Measurements from ENCODE around the gene MRM2. TPM values are rescaled to one million over a fixed set of nuclear protein-coding genes. Genes with fewer than 3 reads are reported as not detected.

The MRM2 gene
- total RNA-seq, 4 donors from 2014 or later = 2.1 to 29.4 (median 12.8) TPM

- no peak for DNase-seq
- intact Hi-C loops (cut with DNase I; ENCODE audit: low total_unique reads) = no loop called here
- TF ChIP-seq POLR2A (IDR thresholded peaks at IDR 0.05) = no peak
- no peak for TF ChIP-seq CTCF (IDR thresholded peaks at IDR 0.05)
- H3K27ac ChIP-seq = no peak overlapping the region
- H3K9me3 ChIP-seq = no peaks in the 10 kb centered on the region
- H3K36me3 ChIP-seq = no peaks in the 10 kb centered on the region
- H3K4me3 ChIP-seq = no peak overlapping the region
- no peaks in the 10 kb centered on the region for H3K27me3 ChIP-seq
- H3K4me1 ChIP-seq = no peaks in the 10 kb centered on the region
Observed at GRCh38 chr7:2287745-2288144, 45.7 kb upstream of the MRM2 start.

- H3K27me3 ChIP-seq = no peaks in the 10 kb centered on the region
- peaks cover 0 to 5% of the 10 kb centered on the region in 2 donors for H3K4me1 ChIP-seq
- no peaks in the 10 kb centered on the region for H3K36me3 ChIP-seq
- DNase-seq = no peak
- H3K27ac ChIP-seq = no peak overlapping the region
- intact Hi-C loops (cut with DNase I; ENCODE audit: low total_unique reads) = no loop called here
- no peak overlapping the region for H3K4me3 ChIP-seq
- H3K9me3 ChIP-seq = no peaks in the 10 kb centered on the region
- no peak for TF ChIP-seq CTCF (IDR thresholded peaks at IDR 0.05)
- TF ChIP-seq POLR2A (IDR thresholded peaks at IDR 0.05) = no peak
Observed at GRCh38 chr7:2283074-2283473, 41.1 kb upstream of the MRM2 start.

GRCh38 chr7:2282185-2282751 is 40.3 kb upstream of the MRM2 start:
- Histone ChIP-seq H3K4me1 (peaks cover 0 to 5% of the 10 kb centered on the region in 2 donors), H3K36me3 (no peaks in the 10 kb centered on the region), H3K27me3 (no peaks in the 10 kb centered on the region), H3K4me3 (peak overlapping the region in 1 of 2 donors; percentile 9), H3K27ac (peak overlapping the region; percentile 76 to 87), H3K9me3 (no peaks in the 10 kb centered on the region)
- TF ChIP-seq CTCF (IDR thresholded peaks at IDR 0.05) (no peak), POLR2A (IDR thresholded peaks at IDR 0.05) (no peak)
- intact Hi-C loops (cut with DNase I; ENCODE audit: low total_unique reads) = no loop called here
- DNase-seq = no peak

- Histone ChIP-seq H3K36me3 (no peaks in the 10 kb centered on the region), H3K4me1 (peaks cover 0 to 5% of the 10 kb centered on the region in 2 donors), H3K27ac (peak overlapping the region; percentile 76 to 87), H3K27me3 (no peaks in the 10 kb centered on the region), H3K9me3 (no peaks in the 10 kb centered on the region), H3K4me3 (peak overlapping the region in 1 of 2 donors; percentile 9)
- no peak for TF ChIP-seq CTCF (IDR thresholded peaks at IDR 0.05)
- TF ChIP-seq POLR2A (IDR thresholded peaks at IDR 0.05) = no peak
- peak; percentile 58 to 64 for DNase-seq
- intact Hi-C loops (cut with DNase I; ENCODE audit: low total_unique reads) = no loop called here
Observed at GRCh38 chr7:2281541-2281940, 39.5 kb upstream of the MRM2 start.

GRCh38 chr7:2280424-2280823 is 38.4 kb upstream of the MRM2 start:
- intact Hi-C loops (cut with DNase I; ENCODE audit: low total_unique reads) = no loop called here
- TF ChIP-seq CTCF (IDR thresholded peaks at IDR 0.05) (no peak), POLR2A (IDR thresholded peaks at IDR 0.05) (no peak)
- Histone ChIP-seq H3K9me3 (no peaks in the 10 kb centered on the region), H3K27ac (peak overlapping the region in 1 of 2 donors; percentile 44), H3K36me3 (no peaks in the 10 kb centered on the region), H3K4me1 (peaks cover 0 to 5% of the 10 kb centered on the region in 2 donors), H3K4me3 (no peak overlapping the region), H3K27me3 (no peaks in the 10 kb centered on the region)
- no peak for DNase-seq

Data from uterus (tissue), 4 donors.